Measurements from ENCODE around the gene TINCR.

TINCR gene

GRCh38 chr19:5588906-5589676 is 21.3 kb upstream of the TINCR start:
- no peak for DNase-seq

GRCh38 chr19:5588441-5588840 is 20.7 kb upstream of the TINCR start:
- no peak for DNase-seq

- DNase-seq = no peak
Measured at GRCh38 chr19:5587661-5588060, 19.9 kb upstream of the TINCR start.

GRCh38 chr19:5587071-5587455 is 19.3 kb upstream of the TINCR start:
- no peak for DNase-seq

GRCh38 chr19:5586300-5587070 is 18.7 kb upstream of the TINCR start:
- no peak for DNase-seq

- no peak for DNase-seq
Measured at GRCh38 chr19:5585461-5586299, 17.9 kb upstream of the TINCR start.

- DNase-seq = no peak
Measured at GRCh38 chr19:5580161-5580571, 12.4 kb upstream of the TINCR start.

GRCh38 chr19:5579697-5580096 is 11.9 kb upstream of the TINCR start:
- no peak for DNase-seq

- DNase-seq = no peak
Measured at GRCh38 chr19:5579286-5579685, 11.5 kb upstream of the TINCR start.

GRCh38 chr19:5578097-5578846 is 10.5 kb upstream of the TINCR start:
- no peak for DNase-seq

GRCh38 chr19:5575590-5575989 is 7.8 kb upstream of the TINCR start:
- DNase-seq = no peak

GRCh38 chr19:5572556-5573286 is 5.0 kb upstream of the TINCR start:
- no peak for DNase-seq

- DNase-seq = no peak
Measured at GRCh38 chr19:5571777-5572176, 4.0 kb upstream of the TINCR start.

GRCh38 chr19:5567970-5568407 is 236 bp upstream of the TINCR start:
- no peak for DNase-seq

GRCh38 chr19:5564930-5565329 is 2.8 kb downstream of the TINCR start:
- DNase-seq = no peak

GRCh38 chr19:5563935-5564612 is 3.7 kb downstream of the TINCR start:
- no peak for DNase-seq

- no peak for DNase-seq
Measured at GRCh38 chr19:5563008-5563431, 4.7 kb downstream of the TINCR start.

GRCh38 chr19:5562280-5562679 is 5.5 kb downstream of the TINCR start:
- no peak for DNase-seq

GRCh38 chr19:5561559-5561958 is 6.2 kb downstream of the TINCR start:
- no peak for DNase-seq

GRCh38 chr19:5560156-5560555 is 7.6 kb downstream of the TINCR start:
- no peak for DNase-seq

- DNase-seq = no peak
Measured at GRCh38 chr19:5559804-5560133, 8.0 kb downstream of the TINCR start.

Measured in amniotic stem cell (primary cell).